HCT116 (cell line): Measurements from ENCODE around the gene GRK1. TPM values are rescaled to one million over a fixed set of nuclear protein-coding genes. Genes with fewer than 3 reads are reported as not detected.

Source experiments
- ATAC-seq: fragments of 200-7000 bp; cut with Tn5 transposase; 2 replicates; pipeline ENCODE4 v1.9.1; 2020; ENCODE audit warnings: mild to moderate bottlenecking, moderate library complexity
- BruUV-seq: library from RNA; stranded (reverse); fragments of 400-500 nt; replicated peaks from 2 replicates; lab custom pipeline; 2021; lab: Mats Ljungman, UMichigan
- CTCF ChIA-PET: fragments of 300-600 bp; sonication (Branson Sonifier 250); formaldehyde crosslinking; loops from one replicate; lab custom pipeline; 2021; ENCODE audit warnings: antibody characterized with exemption; lab: Charles Lee
- POLR2A ChIA-PET: fragments of 300-600, 350-600 bp; sonication (Branson Sonifier 250); formaldehyde crosslinking; loops from one replicate; lab custom pipeline; 2021; ENCODE audit warnings: antibody characterized with exemption; lab: Charles Lee
- RAD21 ChIA-PET, 2 experiments: fragments of 300-600 bp; sonication (Branson Sonifier 250); formaldehyde crosslinking; loops; one replicate each; lab custom pipeline; 2023; ENCODE audit warnings: low total read pairs in 2 of 2; ENCODE audit not compliant: uncharacterized antibody in 2 of 2, unreplicated experiment in 2 of 2, low non-redundant PET in 1 of 2; lab: Charles Lee
- DNase-seq: peaks from one replicate; pipeline ENCODE4 v3.0.0-alpha.2; 2010; ENCODE audit warnings: low read depth, low spot score
- H2AFZ ChIP-seq: fragments of 200-600 bp; shearing (Covaris generic), sonication (generic); 2 replicates; pipeline ENCODE4 v1.6.1; 2017; ENCODE audit warnings: low read depth, mixed run types, mixed read lengths, antibody characterized with exemption, low read length; ENCODE audit not compliant: poor library complexity, severe bottlenecking
- H3K27ac ChIP-seq: 2 replicates; pipeline ENCODE4 v1.5.1; 2012; ENCODE audit warnings: low read depth, low read length
- H3K27me3 ChIP-seq: fragments of 200-600 bp; sonication (generic); 2 replicates; pipeline ENCODE4 v1.6.1; 2016; ENCODE audit warnings: mixed run types, low read length, mixed read lengths; ENCODE audit not compliant: insufficient read depth
- H3K36me3 ChIP-seq, 2 experiments: fragments of 200-500 bp in 1 of 2; fragments of 200-600 bp in 1 of 2; sonication (Bioruptor generic) in 1 of 2; sonication (generic) in 1 of 2; 2 replicates each; pipeline versions ENCODE4 v1.5.1 to v1.6.1; 2014 to 2016; ENCODE audit warnings: low read length in 2 of 2, inconsistent platforms in 1 of 2, mixed read lengths in 1 of 2, mixed run types in 1 of 2; ENCODE audit not compliant: insufficient read depth in 2 of 2, control insufficient read depth in 1 of 2
- H3K4me1 ChIP-seq, 2 experiments: fragments of 200-600 bp in 1 of 2; sonication (generic) in 1 of 2; 2 replicates each; pipeline versions ENCODE4 v1.5.1 to v1.6.1; 2012 to 2017; ENCODE audit warnings: low read length in 2 of 2, inconsistent platforms in 1 of 2, mild to moderate bottlenecking in 1 of 2, mixed read lengths in 1 of 2, mixed run types in 1 of 2, moderate library complexity in 1 of 2; ENCODE audit not compliant: insufficient read depth in 2 of 2, control insufficient read depth in 1 of 2
- H3K4me2 ChIP-seq: fragments of 200-600 bp; sonication (generic); 2 replicates; pipeline ENCODE4 v1.6.1; 2017; ENCODE audit warnings: mixed run types, low read length, mixed read lengths
- H3K4me3 ChIP-seq, 2 experiments: fragments of 200-600 bp in 1 of 2; sonication (generic) in 1 of 2; replicated peaks in 1 of 2; 2 replicates each; pipeline ENCODE4 v1.5.1; 2011 to 2016; ENCODE audit warnings: low read length in 2 of 2, control low read depth in 1 of 2, low read depth in 1 of 2, mild to moderate bottlenecking in 1 of 2, mixed read lengths in 1 of 2, mixed run types in 1 of 2
- H3K79me2 ChIP-seq: fragments of 200-600 bp; sonication (generic); 2 replicates; pipeline ENCODE4 v1.6.1; 2017; ENCODE audit warnings: mild to moderate bottlenecking, mixed run types, low read length, moderate library complexity, mixed read lengths; ENCODE audit not compliant: insufficient read depth
- H3K9ac ChIP-seq: fragments of 200-600 bp; sonication (generic); 2 replicates; pipeline ENCODE4 v1.6.1; 2016; ENCODE audit warnings: low read length, mixed read lengths
- H3K9me2 ChIP-seq: fragments of 200-600 bp; sonication (generic), shearing (Covaris generic); 2 replicates; pipeline ENCODE4 v1.6.1; 2017; ENCODE audit warnings: mixed run types, mild to moderate bottlenecking, moderate library complexity; ENCODE audit not compliant: insufficient read depth
- H3K9me3 ChIP-seq, 2 experiments: fragments of 200-500 bp in 1 of 2; fragments of 200-600 bp in 1 of 2; sonication (Bioruptor generic) in 1 of 2; sonication (generic) in 1 of 2; 2 replicates each; pipeline ENCODE4 v1.6.1; 2014 to 2017; ENCODE audit warnings: low read length in 2 of 2, mixed read lengths in 2 of 2, inconsistent platforms in 1 of 2, low read depth in 1 of 2, mild to moderate bottlenecking in 1 of 2, mixed run types in 1 of 2, moderate library complexity in 1 of 2; ENCODE audit not compliant: control insufficient read depth in 1 of 2, insufficient read depth in 1 of 2
- H4K20me1 ChIP-seq: fragments of 200-600 bp; sonication (generic), shearing (Covaris generic); 2 replicates; pipeline ENCODE4 v1.6.1; 2017; ENCODE audit warnings: mixed run types, mild to moderate bottlenecking, moderate library complexity; ENCODE audit not compliant: insufficient read depth
- CEBPB ChIP-seq: IDR thresholded peaks from 2 replicates; pipeline ENCODE4 v1.6.1; 2012; ENCODE audit warnings: low read depth
- CTCF ChIP-seq, 3 experiments: fragments of 200-600 bp in 1 of 3; sonication (generic) in 1 of 3; IDR thresholded peaks in 2 of 3; conservative IDR thresholded peaks in 1 of 3; 2 replicates each; pipeline ENCODE4 v1.5.1; 2012 to 2017; ENCODE audit warnings: low read depth in 2 of 3, low read length in 2 of 3, antibody characterized with exemption in 1 of 3, borderline replicate concordance in 1 of 3, control low read depth in 1 of 3, mild to moderate bottlenecking in 1 of 3, mixed read lengths in 1 of 3, mixed run types in 1 of 3, moderate library complexity in 1 of 3; ENCODE audit not compliant: insufficient read depth in 1 of 3
- EGR1 ChIP-seq: IDR thresholded peaks from 2 replicates; pipeline ENCODE4 v1.6.1; 2012; ENCODE audit warnings: low read depth
- ELF1 ChIP-seq: IDR thresholded peaks from 2 replicates; pipeline ENCODE4 v1.6.1; 2012; ENCODE audit warnings: low read depth, borderline replicate concordance
- EZH2 ChIP-seq: fragments of 200-600 bp; sonication (generic); IDR thresholded peaks from 2 replicates; pipeline ENCODE4 v1.6.1; 2017; ENCODE audit warnings: antibody characterized with exemption, mixed run types
- EZH2phosphoT487 ChIP-seq: fragments of 200-600 bp; IDR thresholded peaks from 2 replicates; pipeline ENCODE4 v1.6.1; 2018; ENCODE audit warnings: antibody characterized with exemption, borderline replicate concordance
- FOSL1 ChIP-seq: IDR thresholded peaks from 2 replicates; pipeline ENCODE4 v1.6.1; 2012; ENCODE audit warnings: low read depth
- JUND ChIP-seq: IDR thresholded peaks from 2 replicates; pipeline ENCODE4 v1.6.1; 2012
- MAX ChIP-seq: IDR thresholded peaks from 2 replicates; pipeline ENCODE4 v1.6.1; 2012
- POLR2A ChIP-seq: IDR thresholded peaks from 2 replicates; pipeline ENCODE4 v1.7.0; 2011; ENCODE audit warnings: borderline replicate concordance; ENCODE audit not compliant: insufficient read depth, insufficient read length; ENCODE audit errors: extremely low read depth
- RAD21 ChIP-seq: IDR thresholded peaks from 2 replicates; pipeline ENCODE4 v1.6.1; 2012; ENCODE audit warnings: low read depth, mild to moderate bottlenecking
- REST ChIP-seq: IDR thresholded peaks from 2 replicates; pipeline ENCODE4 v1.6.1; 2012; ENCODE audit warnings: low read depth
- SP1 ChIP-seq: IDR thresholded peaks from 2 replicates; pipeline ENCODE4 v1.6.1; 2012; ENCODE audit warnings: low read depth
- SRF ChIP-seq: IDR thresholded peaks from 2 replicates; pipeline ENCODE4 v1.6.1; 2012; ENCODE audit warnings: low read depth
- TCF7L2 ChIP-seq: IDR thresholded peaks from 2 replicates; pipeline ENCODE4 v1.7.0; 2011; ENCODE audit warnings: borderline replicate concordance, inconsistent platforms; ENCODE audit not compliant: insufficient read depth, insufficient read length; ENCODE audit errors: extremely low read depth
- YY1 ChIP-seq: IDR thresholded peaks from 2 replicates; pipeline ENCODE4 v1.6.1; 2011; ENCODE audit warnings: low read length, low read depth, moderate library complexity, mild to moderate bottlenecking; ENCODE audit not compliant: insufficient replicate concordance; ENCODE audit errors: extremely low read depth
- intact Hi-C: fragments of 100-400 bp; cut with micrococcal nuclease; formaldehyde crosslinking; loops from 2 replicates; pipeline ENCODE4 v1.10.0; 2022
- total RNA-seq: library from RNA; stranded (reverse); gene quantifications from one replicate; pipeline ENCODE4 v1.2.1, GENCODE V29; 2021; ENCODE audit not compliant: unreplicated experiment

GRK1 gene
- total RNA-seq, 1 experiment from 2014 or later = not detected

GRCh38 chr13:113756441-113757097, 89.5 kb downstream of the GRK1 start:
- Histone ChIP-seq H3K9me3 (no peaks in the 10 kb centered on the region), H3K9ac (no peak overlapping the region), H3K4me1 (peaks cover 3 to 17% of the 10 kb centered on the region in 2 experiments)
- BruUV-seq = no TSS peak
- TF ChIP-seq JUND (no peak), SRF (no peak), EZH2phosphoT487 (no peak), FOSL1 (no peak), REST (no peak), CTCF (IDR thresholded peaks at IDR 0.05 in 2 of 3, conservative IDR thresholded peaks at IDR 0.05 in 1 of 3; ENCODE audit: borderline replicate concordance in 1 of 3, insufficient read depth in 1 of 3, low read depth in 2 of 3, low read length in 2 of 3) (no peak), TCF7L2 (no peak), RAD21 (no peak), MAX (no peak), POLR2A (no peak), SP1 (no peak), YY1 (no peak), EGR1 (no peak), ELF1 (no peak), CEBPB (no peak), EZH2 (no peak)
- TF ChIP-seq, all 23 proteins: peak for 0
- ATAC-seq = no peak
- H3K79me2 ChIP-seq = no peaks in the 10 kb centered on the region
- no peak for DNase-seq
- RAD21 ChIA-PET = no interaction called here
- no peaks in the 10 kb centered on the region for H3K9me2 ChIP-seq
- no peak overlapping the region for H2AFZ ChIP-seq
- no peak overlapping the region for H3K4me3 ChIP-seq
- H3K27ac ChIP-seq = no peak overlapping the region
- POLR2A ChIA-PET = no interaction called here
- no peaks in the 10 kb centered on the region for H3K36me3 ChIP-seq
- H3K27me3 ChIP-seq = no peaks in the 10 kb centered on the region
- no peak overlapping the region for H3K4me2 ChIP-seq
- CTCF ChIA-PET = no interaction called here
- H4K20me1 ChIP-seq = no peaks in the 10 kb centered on the region
- intact Hi-C loops = no loop called here
